ENCODE data around the gene PPP5C. TPM values are rescaled to one million over a fixed set of nuclear protein-coding genes. Genes with fewer than 3 reads are reported as not detected.

Gene PPP5C
- total and polyA plus RNA-seq, 2 of the 8 experiments (the other 6 are each of a cell fraction or from before 2014, with no cell fraction given), result 112 to 156 TPM

DNA sequence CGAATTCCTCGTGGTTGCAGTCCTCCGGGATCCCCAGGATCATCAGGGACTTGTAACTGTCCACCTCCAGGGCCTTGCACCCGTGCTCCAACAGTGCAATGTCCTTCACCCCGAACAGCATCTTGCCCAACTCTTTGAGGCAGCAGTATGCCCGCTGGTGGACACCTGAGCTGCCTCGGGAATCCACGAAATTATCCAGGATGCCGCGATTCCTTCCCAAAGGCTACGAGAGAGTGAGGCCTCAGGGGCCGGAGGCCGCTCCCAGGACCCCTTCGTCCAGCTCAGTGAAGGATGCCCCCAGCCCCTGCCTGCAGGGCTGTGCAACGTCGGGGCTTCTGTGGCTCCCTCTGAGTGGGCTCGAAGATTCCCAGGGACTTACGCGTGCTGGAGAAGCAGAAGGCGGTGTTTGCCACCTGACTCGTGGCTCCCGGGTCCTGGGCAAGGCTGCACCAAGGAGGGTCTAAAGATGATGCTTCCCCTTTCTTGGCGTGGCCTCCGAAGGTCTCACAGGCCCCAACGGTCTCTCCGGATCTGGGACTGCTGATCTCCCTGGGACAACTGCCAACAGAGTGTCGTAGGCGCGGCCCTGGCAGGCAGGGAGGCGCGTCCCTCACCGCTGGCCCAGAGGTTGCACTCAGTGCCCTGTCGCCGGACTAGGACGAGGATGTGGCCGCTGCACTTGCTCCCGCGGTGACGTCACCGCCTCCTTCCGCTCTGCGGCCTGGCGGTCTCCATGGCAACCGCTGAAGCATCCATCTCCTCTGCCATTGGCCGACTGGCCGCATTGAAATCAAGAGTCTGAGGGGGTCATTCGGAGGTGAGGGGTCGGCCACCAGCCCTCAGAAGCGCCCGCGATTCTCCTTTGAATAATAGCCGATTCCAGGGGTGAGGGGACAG, 81.6 kb downstream of the PPP5C start, which contains the start of gene PNMA8C:
Gene PNMA8C, minus strand, starts transcription at position 698 of the 897 bp plus-strand sequence. Its CDS starts 577 bp downstream, at position 121.
- Histone ChIP-seq H3K23me2 (ENCODE audit: low read depth, low read length) (peaks cover 8% of the 10 kb centered on the region), H3K14ac (ENCODE audit: insufficient read length) (no peak within 1 kb of the TSS), H2BK15ac (ENCODE audit: low read length) (peak within 1 kb of the TSS; percentile 61; the same call in 1 of the 2 replicates), H4K91ac (replicated peaks; ENCODE audit: insufficient read length, low read length) (no peak within 1 kb of the TSS), H3K23ac (ENCODE audit: insufficient read length) (no peak within 1 kb of the TSS), H4K5ac (ENCODE audit: insufficient read length, low read depth, low read length) (no peak within 1 kb of the TSS), H3K18ac (ENCODE audit: extremely low read depth, low read length) (no peak within 1 kb of the TSS), H3K9me3 (ENCODE audit: insufficient read depth in 2 of 2, low read depth in 1 of 2, low read length in 1 of 2) (no peaks in the 10 kb centered on the region), H2BK12ac (ENCODE audit: low read depth, low read length) (no peak within 1 kb of the TSS), H3K27me3 (replicated peaks in 1 of 4; ENCODE audit: control insufficient read depth in 3 of 4, extremely low read depth in 1 of 4, insufficient read depth in 3 of 4, low read length in 3 of 4) (peaks cover 0 to 20% (median 15%) of the 10 kb centered on the region in 4 experiments; a peak in 5 of 7 replicates), H4K20me1 (replicated peaks in 1 of 2; ENCODE audit: control insufficient read depth in 1 of 2, insufficient read depth in 2 of 2, low read length in 2 of 2) (no peaks in the 10 kb centered on the region), H3K4ac (replicated peaks; ENCODE audit: insufficient read length, low read depth, low read length) (no peak within 1 kb of the TSS), H4K8ac (ENCODE audit: extremely low read depth, insufficient read depth, low read length) (no peak within 1 kb of the TSS; the same call in 1 of the 2 replicates), H2AK5ac (ENCODE audit: low read depth, low read length) (no peak within 1 kb of the TSS), H2BK120ac (replicated peaks; ENCODE audit: low read depth, low read length) (no peak within 1 kb of the TSS), H3K4me3 (ENCODE audit: extremely low read depth in 1 of 4, insufficient read depth in 2 of 4, low read depth in 3 of 4, low read length in 4 of 4) (peak within 1 kb of the TSS; percentile 37 to 59 (median 54)), H2BK5ac (ENCODE audit: low read depth, low read length) (peak within 1 kb of the TSS; percentile 52; the same call in 1 of the 2 replicates), H3K4me2 (ENCODE audit: insufficient read depth in 1 of 2, low read depth in 2 of 2, low read length in 2 of 2) (peak within 1 kb of the TSS; percentile 73 to 95), H3K4me1 (replicated peaks in 1 of 4; ENCODE audit: control insufficient read depth in 3 of 4, insufficient read depth in 4 of 4, low read length in 3 of 4) (peaks cover 3 to 6% (median 5%) of the 10 kb centered on the region in 4 experiments; a peak in 6 of 7 replicates), H3K27ac (ENCODE audit: low read depth, low read length) (no peak within 1 kb of the TSS), H3K9ac (replicated peaks in 1 of 4; ENCODE audit: extremely low read depth in 1 of 4, low read depth in 3 of 4, low read length in 3 of 4) (peak within 1 kb of the TSS in 1 of 4 experiments; percentile 2; a peak in 2 of 7 replicates), H3K36me3 (ENCODE audit: control insufficient read depth in 2 of 4, insufficient read depth in 4 of 4, low read length in 3 of 4) (no peaks in the 10 kb centered on the region), H3K56ac (replicated peaks; ENCODE audit: insufficient read length, low read depth, low read length) (no peak within 1 kb of the TSS), H3K79me1 (ENCODE audit: low read depth, low read length) (no peaks in the 10 kb centered on the region), H2AFZ (ENCODE audit: low read length) (peak within 1 kb of the TSS; percentile 80; the same call in 1 of the 2 replicates), H2BK20ac (ENCODE audit: low read length) (no peak within 1 kb of the TSS), H3K79me2 (ENCODE audit: control insufficient read depth in 1 of 2, insufficient read depth in 2 of 2, low read length in 2 of 2) (no peaks in the 10 kb centered on the region)
- ChIA-PET CTCF (ENCODE audit: partially characterized antibody) (interaction anchor here (0.9 to 1.3 kb wide), 2 partner anchors 19 to 87 kb away, joined by 3 read pairs; no protein-coding TSS in a partner anchor), POLR2A (ENCODE audit: partially characterized antibody) (interaction anchor here (1.0 to 1.4 kb wide), 3 partner anchors 13 to 23 kb away, joined by 3 to 6 read pairs (median 5); no protein-coding TSS in a partner anchor)
- 43% methylated on average over 39 of the region's 52 CpGs; no CpG with 5 or more reads in 1 of the 2 experiments for WGBS, 2 experiments (ENCODE audit: extremely low coverage in 1 of 2, insufficient coverage in 1 of 2, insufficient read length in 1 of 2, insufficient replicate concordance in 2 of 2, low coverage in 1 of 2, low lambda C conversion rate in 2 of 2, missing lambda C conversion rate in 1 of 2)
- DNase-seq (ENCODE audit: low read depth in 1 of 2, low spot score in 2 of 2) (peak in 1 of 2 experiments; percentile 93), FAIRE-seq (peak; percentile 65)
- TF ChIP-seq RFX5 (IDR thresholded peaks at IDR 0.05; ENCODE audit: borderline replicate concordance, low read depth, low read length) (peak; percentile 83), POLR2AphosphoS5 (IDR thresholded peaks at IDR 0.05; ENCODE audit: low read depth, low read length) (no peak), ATF2 (IDR thresholded peaks at IDR 0.05; ENCODE audit: low read length) (peak; percentile 84; the same call in 1 of the 2 replicates), TAF7 (optimal IDR thresholded peaks at IDR 0.05; ENCODE audit: borderline replicate concordance, low read depth, low read length) (no peak), SP4 (IDR thresholded peaks at IDR 0.05; ENCODE audit: low read length) (no peak), FOSL1 (IDR thresholded peaks at IDR 0.05; ENCODE audit: insufficient read depth, low read depth, low read length) (no peak)
- TF ChIP-seq, protein P1, sequence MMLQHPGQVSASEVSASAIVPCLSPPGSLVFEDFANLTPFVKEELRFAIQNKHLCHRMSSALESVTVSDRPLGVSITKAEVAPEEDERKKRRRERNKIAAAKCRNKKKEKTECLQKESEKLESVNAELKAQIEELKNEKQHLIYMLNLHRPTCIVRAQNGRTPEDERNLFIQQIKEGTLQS (IDR thresholded peaks at IDR 0.05; ENCODE audit: insufficient read depth, low read depth, low read length), result no peak
- TF ChIP-seq, protein P2, sequence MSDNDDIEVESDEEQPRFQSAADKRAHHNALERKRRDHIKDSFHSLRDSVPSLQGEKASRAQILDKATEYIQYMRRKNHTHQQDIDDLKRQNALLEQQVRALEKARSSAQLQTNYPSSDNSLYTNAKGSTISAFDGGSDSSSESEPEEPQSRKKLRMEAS (IDR thresholded peaks at IDR 0.05), result peak; percentile 33; the same call in 1 of the 2 replicates

Data from H1 (cell line).